ENCODE measurements around the gene PPP1R9B.

Gene PPP1R9B

GRCh38 chr17:50094753-50095619 is 55.5 kb downstream of the PPP1R9B start, which contains the start of gene PDK2:
Gene PDK2, plus strand, starts transcription at chr17:50095351. Its CDS starts 85 bp downstream, at chr17:50095436.
- Histone ChIP-seq H3K9ac (peak within 1 kb of the TSS; percentile 78), H3K4me1 (peaks cover 17% of the 10 kb centered on the region), H3K4me3 (peak within 1 kb of the TSS; percentile 79), H3K27ac (peak within 1 kb of the TSS; percentile 78), H3K27me3 (no peaks in the 10 kb centered on the region), H4K20me1 (peaks cover 7% of the 10 kb centered on the region), H3K9me3 (no peaks in the 10 kb centered on the region), H3K4me2 (peak within 1 kb of the TSS; percentile 99), H3K36me3 (peaks cover 27% of the 10 kb centered on the region)
- TF ChIP-seq Cebpa-rat (IDR thresholded peaks at IDR 0.05): no peak

DNA sequence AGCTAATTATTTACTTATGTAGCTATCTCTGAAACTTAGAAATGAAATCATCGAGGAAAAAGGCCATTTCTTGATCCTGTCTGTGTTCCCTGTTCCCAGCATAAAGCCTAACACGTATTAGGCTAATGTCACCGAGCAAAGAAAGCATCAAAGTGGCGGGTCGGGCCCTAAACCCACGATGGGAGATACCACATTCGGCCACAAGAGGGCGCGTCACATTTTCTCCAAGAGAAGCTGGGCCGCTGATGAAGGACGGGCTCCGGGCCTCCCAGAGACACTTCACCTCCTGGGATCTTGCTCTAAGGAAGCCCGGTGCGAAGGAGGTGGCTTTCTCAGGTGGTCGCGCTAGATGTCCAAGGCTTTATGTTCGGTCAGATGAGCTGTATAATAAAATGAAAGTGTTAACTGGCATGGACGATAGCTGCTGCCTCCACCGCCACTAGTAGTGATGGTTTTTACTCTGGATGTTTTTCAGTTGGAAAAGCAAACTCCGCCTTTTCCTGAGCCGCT is 56.2 kb downstream of the PPP1R9B start:
- Histone ChIP-seq H3K4me3 (peak overlapping the region; percentile 79), H3K9me3 (no peaks in the 10 kb centered on the region), H3K36me3 (peaks cover 22% of the 10 kb centered on the region), H3K4me2 (peak overlapping the region; percentile 99), H4K20me1 (peaks cover 7% of the 10 kb centered on the region), H3K9ac (peak overlapping the region; percentile 65; the same call in 1 of the 2 replicates), H3K27ac (no peak overlapping the region), H3K4me1 (peaks cover 17% of the 10 kb centered on the region), H3K27me3 (no peaks in the 10 kb centered on the region)
- no peak for TF ChIP-seq Cebpa-rat (IDR thresholded peaks at IDR 0.05)

DNA sequence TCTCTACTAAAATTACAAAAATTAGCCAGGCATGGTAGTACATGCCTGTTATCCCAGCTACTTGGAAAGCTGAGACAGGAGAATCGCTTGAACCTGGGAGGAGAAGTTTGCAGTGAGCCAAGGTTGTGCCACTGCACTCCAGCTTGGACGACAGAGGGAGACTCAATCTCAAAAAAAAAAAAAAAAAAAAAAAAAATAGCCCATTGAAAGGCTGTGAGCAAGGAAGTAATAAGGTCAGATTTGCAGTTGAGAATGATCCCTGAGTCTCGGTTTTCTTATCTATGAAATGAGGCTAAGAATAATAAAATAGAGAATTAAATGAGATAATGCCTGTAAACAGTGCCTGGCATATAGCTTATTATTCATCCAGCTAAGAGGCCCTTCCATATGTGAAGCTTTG is 56.7 kb downstream of the PPP1R9B start:
- H3K27ac ChIP-seq: no peak overlapping the region
- no peaks in the 10 kb centered on the region for H3K9me3 ChIP-seq
- H3K27me3 ChIP-seq: no peaks in the 10 kb centered on the region
- TF ChIP-seq Cebpa-rat (IDR thresholded peaks at IDR 0.05): no peak
- H3K4me3 ChIP-seq: no peak overlapping the region
- H3K9ac ChIP-seq: no peak overlapping the region
- peaks cover 7% of the 10 kb centered on the region for H4K20me1 ChIP-seq
- peaks cover 17% of the 10 kb centered on the region for H3K36me3 ChIP-seq
- H3K4me1 ChIP-seq: peaks cover 17% of the 10 kb centered on the region
- peak overlapping the region; percentile 99; the same call in 1 of the 2 replicates for H3K4me2 ChIP-seq

DNA sequence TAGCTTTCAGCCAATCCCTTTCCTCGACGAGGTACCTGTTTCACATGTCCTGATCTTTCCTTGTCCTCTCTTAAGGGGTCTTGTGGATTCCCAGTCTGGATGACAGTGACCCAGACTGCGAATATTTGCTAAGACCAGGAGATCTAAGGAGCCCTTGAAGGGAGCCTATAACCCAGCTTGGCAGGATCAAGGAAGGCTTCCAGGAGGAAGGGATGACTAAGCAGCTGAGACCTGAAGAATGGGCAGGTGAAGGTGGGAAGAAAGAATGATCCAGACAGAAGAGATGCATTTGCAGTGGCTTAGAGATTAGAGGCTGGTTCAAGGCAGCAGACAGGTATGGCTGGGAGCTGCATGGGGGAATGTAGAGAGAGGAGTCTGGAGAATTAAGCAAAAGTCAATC is 57.2 kb downstream of the PPP1R9B start:
- peaks cover 12% of the 10 kb centered on the region for H3K36me3 ChIP-seq
- H3K27me3 ChIP-seq: no peaks in the 10 kb centered on the region
- H3K4me2 ChIP-seq: no peak overlapping the region
- no peak overlapping the region for H3K27ac ChIP-seq
- no peak for TF ChIP-seq Cebpa-rat (IDR thresholded peaks at IDR 0.05)
- no peaks in the 10 kb centered on the region for H3K9me3 ChIP-seq
- no peak overlapping the region for H3K9ac ChIP-seq
- no peak overlapping the region for H3K4me3 ChIP-seq
- peaks cover 17% of the 10 kb centered on the region for H3K4me1 ChIP-seq
- peaks cover 7% of the 10 kb centered on the region for H4K20me1 ChIP-seq

- Histone ChIP-seq H3K9ac (no peak overlapping the region), H3K9me3 (no peaks in the 10 kb centered on the region), H3K27me3 (no peaks in the 10 kb centered on the region), H3K4me1 (peaks cover 17% of the 10 kb centered on the region), H3K36me3 (no peaks in the 10 kb centered on the region), H3K27ac (no peak overlapping the region), H3K4me3 (no peak overlapping the region), H3K4me2 (no peak overlapping the region), H4K20me1 (peaks cover 7% of the 10 kb centered on the region)
- no peak for TF ChIP-seq Cebpa-rat (IDR thresholded peaks at IDR 0.05)
These were observed 58.6 kb downstream of the PPP1R9B start for GRCh38 chr17:50091918-50092285.

DNA sequence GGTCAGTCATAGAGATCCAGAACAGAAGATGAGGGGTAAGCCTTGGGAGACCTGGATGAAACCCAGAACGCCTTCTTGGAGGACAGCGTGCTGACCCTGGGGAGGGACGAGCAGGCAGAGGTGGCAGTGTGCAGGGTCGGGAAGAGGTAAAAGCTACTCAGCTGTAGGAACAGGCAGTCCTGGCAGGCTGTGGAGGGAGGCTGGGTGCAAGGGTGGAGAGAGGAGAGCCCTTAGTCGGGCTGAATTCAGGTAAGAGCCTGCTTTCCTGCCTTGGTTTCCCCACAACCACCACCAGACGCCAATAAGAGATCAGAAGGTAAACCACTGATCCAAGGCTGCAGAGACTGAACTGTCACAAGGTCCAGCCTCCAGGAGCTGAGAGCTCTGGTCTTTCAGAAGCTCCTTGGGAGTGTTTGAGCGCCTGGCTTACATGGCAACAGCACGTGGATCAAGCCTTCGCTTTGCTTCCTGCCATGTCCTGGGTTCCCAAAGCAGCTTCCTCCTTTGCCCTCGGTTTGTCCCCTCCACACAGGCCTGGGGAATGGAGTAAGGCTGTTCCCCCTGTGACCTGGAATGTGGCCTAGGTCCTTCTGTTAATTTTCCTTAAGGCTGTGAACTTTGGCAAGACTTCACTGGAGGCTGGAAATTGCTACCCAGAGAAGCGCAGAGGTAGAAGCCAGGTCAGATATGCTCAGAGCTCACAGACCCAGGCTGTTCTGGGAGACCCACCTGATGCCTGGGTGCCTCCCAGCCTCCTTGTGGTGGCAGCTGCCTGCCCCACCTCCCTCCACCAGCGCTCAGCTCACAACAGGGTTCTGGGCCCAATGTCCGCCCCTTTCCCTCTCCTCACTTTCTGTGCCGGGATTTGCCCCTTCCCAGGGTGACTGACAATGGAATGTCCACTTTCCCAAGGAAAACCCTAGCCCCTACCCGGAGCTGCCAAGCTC is 59.2 kb downstream of the PPP1R9B start:
- Histone ChIP-seq H3K4me2 (no peak overlapping the region), H3K9me3 (no peaks in the 10 kb centered on the region), H3K27ac (no peak overlapping the region), H4K20me1 (peaks cover 6% of the 10 kb centered on the region), H3K4me3 (no peak overlapping the region), H3K27me3 (no peaks in the 10 kb centered on the region), H3K4me1 (peaks cover 11% of the 10 kb centered on the region), H3K36me3 (no peaks in the 10 kb centered on the region), H3K9ac (no peak overlapping the region)
- no peak for TF ChIP-seq Cebpa-rat (IDR thresholded peaks at IDR 0.05)

DNA sequence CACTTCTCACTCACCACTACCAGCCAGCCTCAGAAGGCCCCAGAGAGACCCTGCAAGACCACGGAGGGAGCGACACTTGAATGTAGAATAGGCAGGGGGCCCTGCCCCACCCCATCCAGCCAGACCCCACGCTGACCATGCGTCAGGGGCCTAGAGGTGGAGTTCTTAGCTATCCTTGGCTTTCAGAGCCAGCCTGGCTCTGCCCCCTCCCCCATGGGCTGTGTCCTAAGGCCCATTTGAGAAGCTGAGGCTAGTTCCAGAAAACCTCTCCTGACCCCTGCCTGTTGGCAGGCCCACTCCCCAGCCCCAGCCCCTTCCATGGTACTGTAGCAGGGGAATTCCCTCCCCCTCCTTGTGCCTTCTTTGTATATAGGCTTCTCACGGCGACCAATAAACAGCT is 60.4 kb downstream of the PPP1R9B start:
- Histone ChIP-seq H3K27ac (no peak overlapping the region), H3K27me3 (no peaks in the 10 kb centered on the region), H3K4me3 (no peak overlapping the region), H3K4me1 (peaks cover 4% of the 10 kb centered on the region), H4K20me1 (no peaks in the 10 kb centered on the region), H3K9ac (no peak overlapping the region), H3K9me3 (no peaks in the 10 kb centered on the region), H3K4me2 (no peak overlapping the region), H3K36me3 (no peaks in the 10 kb centered on the region)
- no peak for TF ChIP-seq Cebpa-rat (IDR thresholded peaks at IDR 0.05)

DNA sequence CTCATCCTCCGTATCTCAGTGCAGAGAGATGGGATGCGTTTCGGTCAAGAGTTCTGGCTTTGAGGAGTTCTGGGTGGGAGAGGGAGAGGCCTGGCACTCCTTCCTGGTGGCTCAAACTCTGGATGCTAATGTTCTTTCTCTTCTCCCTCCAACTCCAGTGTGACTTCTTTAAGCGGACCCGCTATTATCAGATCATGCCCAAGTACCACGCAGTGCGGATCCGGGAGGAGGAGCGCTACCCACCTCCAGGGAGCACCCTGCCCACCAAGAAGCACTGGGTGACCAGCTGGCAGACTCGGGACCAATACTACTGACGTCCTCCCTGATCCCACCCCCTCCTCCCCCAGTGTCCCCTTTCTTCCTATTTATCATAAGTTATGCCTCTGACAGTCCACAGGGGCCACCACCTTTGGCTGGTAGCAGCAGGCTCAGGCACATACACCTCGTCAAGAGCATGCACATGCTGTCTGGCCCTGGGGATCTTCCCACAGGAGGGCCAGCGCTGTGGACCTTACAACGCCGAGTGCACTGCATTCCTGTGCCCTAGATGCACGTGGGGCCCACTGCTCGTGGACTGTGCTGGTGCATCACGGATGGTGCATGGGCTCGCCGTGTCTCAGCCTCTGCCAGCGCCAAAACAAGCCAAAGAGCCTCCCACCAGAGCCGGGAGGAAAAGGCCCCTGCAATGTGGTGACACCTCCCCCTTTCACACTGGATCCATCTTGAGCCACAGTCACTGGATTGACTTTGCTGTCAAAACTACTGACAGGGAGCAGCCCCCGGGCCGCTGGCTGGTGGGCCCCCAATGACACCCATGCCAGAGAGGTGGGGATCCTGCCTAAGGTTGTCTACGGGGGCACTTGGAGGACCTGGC is 61.3 kb downstream of the PPP1R9B start:
- TF ChIP-seq Cebpa-rat (IDR thresholded peaks at IDR 0.05): no peak
- Histone ChIP-seq H3K4me1 (no peaks in the 10 kb centered on the region; the same call in 1 of the 2 replicates), H3K4me3 (no peak overlapping the region), H3K27ac (no peak overlapping the region), H3K27me3 (no peaks in the 10 kb centered on the region), H3K9me3 (no peaks in the 10 kb centered on the region), H3K4me2 (no peak overlapping the region), H4K20me1 (no peaks in the 10 kb centered on the region), H3K36me3 (no peaks in the 10 kb centered on the region), H3K9ac (no peak overlapping the region)

DNA sequence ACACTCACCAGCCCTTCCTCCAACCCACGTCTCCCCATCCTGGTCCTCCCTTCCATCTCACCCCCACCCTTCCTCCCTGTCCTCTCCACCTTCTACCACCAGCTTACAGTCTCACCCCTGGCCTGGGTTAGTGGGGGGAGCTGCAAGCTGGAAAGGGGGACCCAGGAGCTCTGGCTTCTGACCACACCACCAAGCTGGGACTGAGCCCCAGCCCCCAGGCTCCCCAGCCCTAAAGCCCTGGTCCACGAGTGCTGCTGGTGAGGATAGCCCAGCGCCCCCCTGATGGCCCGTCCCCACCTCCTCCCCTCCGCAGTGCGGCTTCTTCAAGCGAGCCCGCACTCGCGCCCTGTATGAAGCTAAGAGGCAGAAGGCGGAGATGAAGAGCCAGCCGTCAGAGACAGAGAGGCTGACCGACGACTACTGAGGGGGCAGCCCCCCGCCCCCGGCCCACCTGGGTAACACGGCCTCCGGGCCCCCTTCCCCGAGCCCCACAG is 62.5 kb downstream of the PPP1R9B start:
- H3K36me3 ChIP-seq: no peaks in the 10 kb centered on the region
- no peaks in the 10 kb centered on the region for H3K4me1 ChIP-seq
- H3K9me3 ChIP-seq: no peaks in the 10 kb centered on the region
- no peaks in the 10 kb centered on the region for H4K20me1 ChIP-seq
- no peak overlapping the region for H3K4me3 ChIP-seq
- no peak overlapping the region for H3K4me2 ChIP-seq
- TF ChIP-seq Cebpa-rat (IDR thresholded peaks at IDR 0.05): no peak
- H3K9ac ChIP-seq: no peak overlapping the region
- H3K27ac ChIP-seq: no peak overlapping the region
- no peaks in the 10 kb centered on the region for H3K27me3 ChIP-seq
